SK-N-SH treated with all-trans-retinoic acid at 6 μM for 48 hours (cell line): ENCODE results near the gene CYTH4.

Experiments
- ARNTL ChIP-seq: fragments of 450-650 bp; formaldehyde crosslinking; IDR thresholded peaks from 2 replicates; pipeline ENCODE4 v1.5.0; 2020; ENCODE audit warnings: low read depth, mild to moderate bottlenecking, moderate library complexity, borderline replicate concordance
- ZFP3 ChIP-seq: fragments of 250-450 bp; sonication (Bioruptor Pico); IDR thresholded peaks from 2 replicates; pipeline ENCODE4 v1.5.0; 2020; ENCODE audit warnings: mild to moderate bottlenecking, moderate library complexity
- ZFP30 ChIP-seq: fragments of 450-650 bp; formaldehyde crosslinking; IDR thresholded peaks from 2 replicates; pipeline ENCODE4 v1.5.0; 2022; ENCODE audit warnings: mild to moderate bottlenecking, moderate library complexity

GRCh38 chr22:37324340-37325038 lies 42.2 kb downstream of the CYTH4 start:
- TF ChIP-seq ZFP30 (CRISPR knock-in tag) (no peak), ZFP3 (no peak), ARNTL (no peak)
